ENCODE measurements around the gene DRD4.

Gene DRD4

DNA sequence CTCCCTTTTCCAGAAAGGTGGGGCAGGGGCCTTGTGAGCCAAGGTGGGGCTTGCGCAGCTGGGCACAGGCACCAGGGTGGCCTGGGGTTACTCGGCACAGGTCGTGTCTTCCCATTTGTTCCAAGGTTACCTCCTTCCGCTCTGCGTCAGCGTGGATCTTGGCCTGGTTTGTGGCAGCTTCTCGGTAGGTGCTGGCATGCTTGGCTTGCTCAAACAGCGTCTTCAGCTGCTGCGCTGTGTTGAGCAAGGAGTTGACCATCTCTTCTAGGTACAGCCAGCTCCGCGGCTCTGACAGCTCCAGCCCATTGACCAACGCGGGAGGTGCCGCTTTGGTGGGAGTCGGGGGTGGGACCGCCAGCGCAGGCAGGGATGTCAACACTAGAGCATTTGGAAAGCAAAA, 37.3 kb downstream of the DRD4 start:
- TF ChIP-seq, protein P1, sequence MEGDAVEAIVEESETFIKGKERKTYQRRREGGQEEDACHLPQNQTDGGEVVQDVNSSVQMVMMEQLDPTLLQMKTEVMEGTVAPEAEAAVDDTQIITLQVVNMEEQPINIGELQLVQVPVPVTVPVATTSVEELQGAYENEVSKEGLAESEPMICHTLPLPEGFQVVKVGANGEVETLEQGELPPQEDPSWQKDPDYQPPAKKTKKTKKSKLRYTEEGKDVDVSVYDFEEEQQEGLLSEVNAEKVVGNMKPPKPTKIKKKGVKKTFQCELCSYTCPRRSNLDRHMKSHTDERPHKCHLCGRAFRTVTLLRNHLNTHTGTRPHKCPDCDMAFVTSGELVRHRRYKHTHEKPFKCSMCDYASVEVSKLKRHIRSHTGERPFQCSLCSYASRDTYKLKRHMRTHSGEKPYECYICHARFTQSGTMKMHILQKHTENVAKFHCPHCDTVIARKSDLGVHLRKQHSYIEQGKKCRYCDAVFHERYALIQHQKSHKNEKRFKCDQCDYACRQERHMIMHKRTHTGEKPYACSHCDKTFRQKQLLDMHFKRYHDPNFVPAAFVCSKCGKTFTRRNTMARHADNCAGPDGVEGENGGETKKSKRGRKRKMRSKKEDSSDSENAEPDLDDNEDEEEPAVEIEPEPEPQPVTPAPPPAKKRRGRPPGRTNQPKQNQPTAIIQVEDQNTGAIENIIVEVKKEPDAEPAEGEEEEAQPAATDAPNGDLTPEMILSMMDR (IDR thresholded peaks at IDR 0.05; ENCODE audit: low read depth, low read length, poor library complexity, severe bottlenecking), result no peak
- no peak for TF ChIP-seq EZH2phosphoT487 (IDR thresholded peaks at IDR 0.05; ENCODE audit: borderline replicate concordance, low read length)
- H3K9me3 ChIP-seq (ENCODE audit: control insufficient read depth, insufficient read depth, low read length), result no peaks in the 10 kb centered on the region
- H3K79me2 ChIP-seq (ENCODE audit: control insufficient read depth, low read length), result no peaks in the 10 kb centered on the region
- no peak overlapping the region for H3K4me3 ChIP-seq (ENCODE audit: low read length)
- no peaks in the 10 kb centered on the region for H4K20me1 ChIP-seq (ENCODE audit: control insufficient read depth, insufficient read depth, low read depth, low read length)
- no peaks in the 10 kb centered on the region for H3F3A ChIP-seq (ENCODE audit: control insufficient read depth, insufficient read depth)
- no peaks in the 10 kb centered on the region for H3K9me2 ChIP-seq (replicated peaks; ENCODE audit: control insufficient read depth, low read length)
- no peak overlapping the region for H3K27ac ChIP-seq (ENCODE audit: low read depth, low read length)
- no peaks in the 10 kb centered on the region for H3K4me1 ChIP-seq (ENCODE audit: control insufficient read depth, low read length)
- no peaks in the 10 kb centered on the region for H3K27me3 ChIP-seq (ENCODE audit: control insufficient read depth, low read length)
- no peak overlapping the region for H3K4me2 ChIP-seq (ENCODE audit: low read length)
- peaks cover 23% of the 10 kb centered on the region for H3K36me3 ChIP-seq (ENCODE audit: control insufficient read depth, low read length)

DNA sequence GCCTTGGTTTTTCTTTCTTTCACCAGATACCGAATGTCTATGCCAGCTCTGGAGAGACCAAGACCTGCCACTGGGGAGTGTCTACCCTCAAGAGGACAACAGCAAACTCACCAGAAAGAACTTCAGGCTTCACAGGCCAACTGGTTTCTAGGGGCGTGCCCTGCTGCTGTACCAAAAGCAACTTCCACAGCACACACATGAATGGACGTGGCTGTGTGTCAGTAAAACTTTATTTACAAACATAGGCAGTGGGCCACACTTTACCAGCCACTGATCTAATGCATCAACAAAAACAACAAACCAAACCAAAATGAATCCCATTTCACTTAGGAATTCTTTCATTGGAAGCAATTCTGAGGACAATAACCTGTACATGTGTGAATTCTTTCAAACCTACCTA, 41.2 kb downstream of the DRD4 start:
- Histone ChIP-seq H3K4me2 (ENCODE audit: low read length) (no peak overlapping the region), H3K36me3 (ENCODE audit: control insufficient read depth, low read length) (peaks cover 21% of the 10 kb centered on the region), H3F3A (ENCODE audit: control insufficient read depth, insufficient read depth) (no peaks in the 10 kb centered on the region), H3K79me2 (ENCODE audit: control insufficient read depth, low read length) (no peaks in the 10 kb centered on the region), H3K27me3 (ENCODE audit: control insufficient read depth, low read length) (no peaks in the 10 kb centered on the region), H3K9me3 (ENCODE audit: control insufficient read depth, insufficient read depth, low read length) (no peaks in the 10 kb centered on the region), H3K4me3 (ENCODE audit: low read length) (no peak overlapping the region), H3K27ac (ENCODE audit: low read depth, low read length) (no peak overlapping the region), H4K20me1 (ENCODE audit: control insufficient read depth, insufficient read depth, low read depth, low read length) (no peaks in the 10 kb centered on the region), H3K9me2 (replicated peaks; ENCODE audit: control insufficient read depth, low read length) (no peaks in the 10 kb centered on the region), H3K4me1 (ENCODE audit: control insufficient read depth, low read length) (no peaks in the 10 kb centered on the region)
- TF ChIP-seq, protein P1 (IDR thresholded peaks at IDR 0.05; ENCODE audit: low read depth, low read length, poor library complexity, severe bottlenecking), result no peak
- TF ChIP-seq EZH2phosphoT487 (IDR thresholded peaks at IDR 0.05; ENCODE audit: borderline replicate concordance, low read length), result no peak

DNA sequence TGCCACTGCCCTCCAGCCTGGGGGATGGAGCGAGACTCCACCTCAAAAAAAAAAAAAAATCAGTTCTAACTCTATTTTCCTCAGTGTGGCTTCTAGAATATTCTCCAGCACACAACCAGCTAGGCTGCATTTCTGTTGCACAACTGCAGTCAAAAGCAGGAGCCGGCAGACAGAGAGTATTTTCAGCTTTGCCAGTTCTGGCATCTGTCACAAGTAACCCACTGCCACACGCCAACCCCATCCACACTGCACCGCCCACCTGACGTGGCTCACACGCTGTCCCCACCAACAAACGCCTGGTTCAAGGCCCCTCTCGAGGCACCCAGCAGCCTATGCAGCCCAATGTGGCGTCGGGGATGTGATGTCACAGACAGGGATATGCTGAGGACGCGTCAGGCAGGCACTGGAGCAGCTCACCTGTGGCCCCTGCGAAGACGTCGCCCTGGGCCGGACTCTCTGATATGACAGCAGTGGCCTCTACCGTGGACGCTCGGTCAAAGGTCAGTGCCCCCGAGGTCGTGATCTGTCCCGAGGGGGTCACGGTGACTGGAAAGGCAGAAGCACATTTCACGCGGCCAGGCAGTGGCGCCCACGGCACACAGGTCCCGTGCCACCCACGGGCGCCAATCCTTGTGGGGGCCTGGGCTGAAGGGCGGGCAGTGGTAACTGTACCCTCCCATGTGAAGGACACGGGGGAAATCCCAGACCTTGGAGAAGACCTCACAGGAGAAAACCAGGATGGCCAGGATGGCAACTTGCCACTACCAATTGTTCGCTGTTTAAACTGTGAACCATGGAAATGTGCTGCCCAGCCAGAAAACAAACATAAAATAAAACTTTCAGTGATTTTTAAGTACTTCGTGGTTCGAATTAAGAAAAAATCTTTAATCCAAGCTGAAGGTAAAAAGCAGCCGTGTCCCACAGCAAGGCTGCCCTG, 42.5 kb downstream of the DRD4 start:
- H3K9me3 ChIP-seq (ENCODE audit: control insufficient read depth, insufficient read depth, low read length), result no peaks in the 10 kb centered on the region
- H4K20me1 ChIP-seq (ENCODE audit: control insufficient read depth, insufficient read depth, low read depth, low read length), result no peaks in the 10 kb centered on the region
- TF ChIP-seq, protein P1 (IDR thresholded peaks at IDR 0.05; ENCODE audit: low read depth, low read length, poor library complexity, severe bottlenecking), result no peak
- no peak for TF ChIP-seq EZH2phosphoT487 (IDR thresholded peaks at IDR 0.05; ENCODE audit: borderline replicate concordance, low read length)
- H3K27me3 ChIP-seq (ENCODE audit: control insufficient read depth, low read length), result no peaks in the 10 kb centered on the region
- H3K4me2 ChIP-seq (ENCODE audit: low read length), result no peak overlapping the region
- no peaks in the 10 kb centered on the region for H3K4me1 ChIP-seq (ENCODE audit: control insufficient read depth, low read length)
- no peak overlapping the region for H3K4me3 ChIP-seq (ENCODE audit: low read length)
- H3K79me2 ChIP-seq (ENCODE audit: control insufficient read depth, low read length), result no peaks in the 10 kb centered on the region
- no peaks in the 10 kb centered on the region for H3F3A ChIP-seq (ENCODE audit: control insufficient read depth, insufficient read depth)
- no peaks in the 10 kb centered on the region for H3K9me2 ChIP-seq (replicated peaks; ENCODE audit: control insufficient read depth, low read length)
- peaks cover 12% of the 10 kb centered on the region; the same call in 1 of the 2 replicates for H3K36me3 ChIP-seq (ENCODE audit: control insufficient read depth, low read length)
- no peak overlapping the region for H3K27ac ChIP-seq (ENCODE audit: low read depth, low read length)
